GM18517 (cell line): Measurements from ENCODE around the gene LTK.

Experiments used
- ATAC-seq: cut with Tn5 transposase; IDR thresholded peaks from one replicate; pipeline ENCODE4 v1.9.1; 2021; ENCODE audit warnings: mild to moderate bottlenecking, moderate library complexity; ENCODE audit not compliant: unreplicated experiment

LTK gene

GRCh38 chr15:41513506-41514227, at the start of gene LTK:
LTK (minus strand) TSS chr15:41513827; CDS start chr15:41513709, 118 bp downstream.
- ATAC-seq: no peak

- ATAC-seq: no peak
Measured at GRCh38 chr15:41562784-41563198, 49.2 kb upstream of the LTK start.

DNA sequence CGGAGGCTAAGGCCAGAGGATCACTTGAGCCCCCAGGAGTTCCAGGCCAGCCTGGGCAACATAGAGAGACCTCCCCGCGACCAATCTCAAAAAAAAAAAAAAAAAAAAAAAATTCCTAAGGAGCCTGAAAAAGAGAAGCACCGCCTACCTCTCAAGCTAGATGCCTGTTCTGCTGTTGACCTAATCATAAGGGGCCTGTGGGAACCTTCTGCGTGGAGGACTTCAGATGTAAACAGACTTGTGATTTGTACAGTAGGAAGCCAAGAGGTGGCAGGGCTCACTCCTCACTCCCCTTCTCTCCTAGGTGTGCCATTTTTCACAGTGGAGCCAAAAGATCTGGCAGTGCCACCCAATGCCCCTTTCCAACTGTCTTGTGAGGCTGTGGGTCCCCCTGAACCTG, 48.6 kb upstream of the LTK start:
- no peak for ATAC-seq

DNA sequence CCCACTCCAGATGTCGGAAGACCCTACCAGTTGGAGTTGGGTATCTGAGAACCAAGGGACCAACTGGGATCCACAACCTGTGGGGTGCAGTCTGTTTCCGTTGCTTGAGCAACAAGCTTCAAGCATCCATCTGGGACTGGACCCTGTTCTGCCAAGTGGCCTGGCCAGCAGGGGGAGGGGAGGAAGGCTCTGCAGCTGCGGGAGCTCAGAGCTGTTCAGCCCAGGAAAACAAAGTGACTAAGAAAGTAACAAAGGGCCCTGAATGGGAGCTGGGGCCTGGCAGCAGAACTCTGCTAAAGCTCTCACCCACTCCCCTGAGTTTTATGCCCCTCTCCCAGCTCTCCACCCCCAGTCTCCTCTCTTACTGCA, 48.1 kb upstream of the LTK start:
- no peak for ATAC-seq

DNA sequence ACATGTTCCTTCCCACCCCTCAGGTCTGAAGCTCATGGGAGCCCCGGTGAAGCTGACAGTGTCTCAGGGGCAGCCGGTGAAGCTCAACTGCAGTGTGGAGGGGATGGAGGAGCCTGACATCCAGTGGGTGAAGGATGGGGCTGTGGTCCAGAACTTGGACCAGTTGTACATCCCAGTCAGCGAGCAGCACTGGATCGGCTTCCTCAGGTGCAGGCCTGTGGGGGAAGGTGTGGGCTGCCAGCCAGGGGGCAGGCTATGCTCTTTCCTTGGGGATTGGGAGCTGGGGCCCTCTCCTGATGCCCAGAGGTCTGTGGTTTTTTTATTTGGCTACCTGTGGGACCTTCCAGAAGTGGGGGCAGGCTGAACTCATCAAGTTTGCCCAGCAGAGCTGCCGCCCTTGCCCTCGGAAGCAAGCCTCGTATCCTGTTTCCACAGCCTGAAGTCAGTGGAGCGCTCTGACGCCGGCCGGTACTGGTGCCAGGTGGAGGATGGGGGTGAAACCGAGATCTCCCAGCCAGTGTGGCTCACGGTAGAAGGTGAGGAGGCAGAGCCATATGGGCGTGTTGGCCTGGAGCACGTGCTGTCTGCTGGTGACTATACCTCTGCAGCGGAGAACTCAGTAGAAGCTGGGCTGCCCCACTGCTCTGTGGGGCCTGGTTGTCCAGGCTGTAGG, 47.6 kb upstream of the LTK start:
- ATAC-seq: no peak

- no peak for ATAC-seq
Measured at GRCh38 chr15:41560572-41560874, 46.9 kb upstream of the LTK start.

DNA sequence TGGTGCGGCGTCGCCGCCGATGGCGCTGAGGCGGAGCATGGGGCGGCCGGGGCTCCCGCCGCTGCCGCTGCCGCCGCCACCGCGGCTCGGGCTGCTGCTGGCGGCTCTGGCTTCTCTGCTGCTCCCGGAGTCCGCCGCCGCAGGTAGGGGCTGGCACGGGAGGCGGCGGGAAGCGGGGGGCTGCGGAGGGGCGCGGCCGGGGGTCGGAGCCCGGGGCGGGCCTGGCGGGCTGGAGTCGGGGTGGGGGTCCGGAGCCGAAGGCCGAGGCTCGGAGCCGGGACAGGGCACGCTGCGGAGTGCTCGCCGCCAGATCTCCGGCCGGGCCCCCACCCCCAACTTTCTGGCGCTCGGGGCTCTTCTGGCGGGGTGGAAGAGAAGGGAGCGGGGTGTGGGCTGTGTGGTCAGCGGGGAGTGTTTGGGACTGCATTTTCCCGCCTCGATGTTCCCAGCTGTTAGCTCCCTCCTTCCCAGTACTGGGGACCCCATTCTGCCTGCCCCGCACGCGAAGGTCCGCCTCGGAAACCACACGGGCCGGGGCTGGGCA, 45.7 kb upstream of the LTK start:
- no peak for ATAC-seq

GRCh38 chr15:41558400-41559238, 45.0 kb upstream of the LTK start, which contains the start of gene TYRO3:
TYRO3 (plus strand) TSS chr15:41559212; CDS start chr15:41559258, 46 bp downstream.
- ATAC-seq: no peak

DNA sequence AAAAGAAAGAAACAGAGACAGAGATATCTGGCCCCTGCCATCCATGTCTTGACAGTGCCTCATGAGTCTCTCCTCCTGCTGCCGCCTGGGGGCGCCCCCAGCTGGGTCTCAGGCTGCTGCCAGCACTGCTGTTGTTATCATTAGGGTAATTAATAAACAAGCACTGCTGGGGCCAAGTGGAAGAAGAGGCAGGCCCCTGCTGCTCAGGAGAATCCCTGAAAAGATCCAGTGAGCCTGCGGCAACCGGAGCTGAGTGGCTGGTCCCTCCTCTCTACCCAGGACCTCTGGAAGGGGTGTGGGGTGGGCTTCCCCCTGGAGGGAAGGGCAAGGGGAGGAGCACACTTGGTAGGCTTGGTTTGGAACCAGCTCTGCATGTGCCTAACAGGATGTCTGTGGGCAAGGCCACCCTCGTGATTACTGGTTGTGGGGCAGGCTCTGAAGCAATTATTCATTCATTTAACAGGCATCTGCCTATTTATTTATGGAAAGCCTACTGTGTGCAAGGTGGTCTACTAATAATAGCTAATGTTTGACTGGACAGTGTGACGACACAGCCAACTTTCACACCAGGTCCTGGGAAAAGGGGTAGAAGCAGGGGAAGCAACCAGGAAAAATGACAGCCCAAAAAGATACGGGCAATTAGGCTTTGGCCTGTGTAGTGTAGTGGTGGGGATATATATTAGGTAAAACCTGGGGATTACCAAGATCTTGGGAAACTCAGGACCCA, 44.2 kb upstream of the LTK start:
- ATAC-seq: peak; percentile 55

- no peak for ATAC-seq
Measured at GRCh38 chr15:41556677-41557076, 43.0 kb upstream of the LTK start.

- ATAC-seq: no peak
Measured at GRCh38 chr15:41554915-41555314, 41.3 kb upstream of the LTK start.

- ATAC-seq: no peak
Measured at GRCh38 chr15:41554343-41554742, 40.7 kb upstream of the LTK start.

DNA sequence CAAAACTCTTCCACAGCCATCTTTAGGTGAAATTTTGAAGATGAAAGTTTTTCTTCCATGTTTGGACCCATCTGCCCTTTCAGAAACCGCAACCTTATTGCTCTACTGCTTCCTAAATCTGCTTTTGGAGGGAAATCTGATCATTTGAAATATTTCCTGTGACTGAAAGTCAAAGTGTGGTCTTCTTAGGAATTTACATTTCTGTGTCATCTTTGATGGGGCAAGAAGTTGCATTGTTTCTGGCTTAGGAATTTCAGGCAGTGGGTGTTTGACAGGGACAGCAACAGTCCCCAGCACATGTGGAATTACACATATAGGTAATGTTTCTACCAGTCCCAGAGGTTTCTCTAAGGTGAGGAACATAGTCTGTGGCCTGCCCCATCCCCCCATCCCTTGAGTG, 40.1 kb upstream of the LTK start:
- no peak for ATAC-seq

GRCh38 chr15:41550066-41550775, 36.6 kb upstream of the LTK start:
- no peak for ATAC-seq

DNA sequence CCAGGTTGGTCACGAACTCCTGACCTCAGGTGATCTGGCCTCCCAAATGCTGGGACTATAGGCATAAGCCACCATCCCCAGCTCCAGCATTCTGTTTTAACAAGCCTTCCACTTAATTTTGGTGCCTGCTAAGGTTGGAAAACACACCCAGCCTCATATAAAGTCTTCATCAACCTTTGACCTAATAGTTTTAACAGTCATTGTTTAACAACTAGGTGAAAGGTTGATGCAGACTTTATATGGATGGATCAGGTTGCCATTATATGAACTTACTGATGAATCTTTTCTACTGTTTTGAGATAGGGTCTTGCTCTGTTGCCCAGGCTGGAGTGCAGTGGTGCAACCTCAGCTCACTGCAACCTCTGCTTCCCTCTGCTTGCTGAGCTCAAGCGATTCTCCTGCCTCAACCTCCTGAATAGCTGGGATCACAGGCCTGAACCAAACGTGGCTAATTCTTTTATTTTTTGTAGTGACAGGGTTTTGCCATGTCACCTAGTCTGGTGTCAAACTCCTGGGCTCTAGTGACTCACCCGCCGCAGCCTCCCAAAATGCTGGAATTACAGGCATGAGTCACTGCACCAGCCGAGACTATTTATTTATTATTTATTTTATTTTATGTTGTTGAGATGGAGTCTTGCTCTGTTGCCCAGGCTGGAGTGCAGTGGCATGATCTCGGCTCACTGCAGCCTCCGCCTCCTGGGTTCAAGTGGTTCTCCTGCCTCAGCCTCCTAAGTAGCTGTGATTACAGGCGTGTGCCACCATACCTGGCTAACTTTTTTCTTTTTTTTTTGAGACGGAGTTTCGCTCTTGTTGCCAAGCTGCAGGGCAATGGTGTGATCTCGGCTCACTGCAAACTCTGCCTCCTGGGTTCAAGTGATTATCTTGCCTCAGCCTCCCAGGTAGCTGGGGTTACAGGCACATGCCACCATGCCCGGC, 33.5 kb upstream of the LTK start:
- ATAC-seq: no peak

GRCh38 chr15:41545218-41545617, 31.6 kb upstream of the LTK start:
- no peak for ATAC-seq

DNA sequence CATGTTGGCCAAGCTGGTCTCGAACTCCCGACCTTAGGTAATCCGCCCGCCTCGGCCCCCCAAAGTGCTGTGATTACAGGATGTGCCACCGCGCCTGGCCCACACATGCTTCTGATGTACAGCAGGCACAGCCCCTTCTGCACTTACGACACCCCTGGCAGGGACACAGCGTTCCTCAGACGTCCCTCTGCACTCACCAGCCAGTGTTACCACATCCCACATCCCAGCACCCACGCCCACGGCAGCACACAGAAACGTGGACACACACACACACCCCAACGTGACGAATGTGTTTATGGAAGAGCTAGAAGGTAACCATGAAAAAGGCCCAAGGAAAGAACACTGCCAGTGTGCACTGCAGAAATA, 31.0 kb upstream of the LTK start:
- no peak for ATAC-seq

GRCh38 chr15:41543521-41543870, 29.9 kb upstream of the LTK start:
- ATAC-seq: no peak

DNA sequence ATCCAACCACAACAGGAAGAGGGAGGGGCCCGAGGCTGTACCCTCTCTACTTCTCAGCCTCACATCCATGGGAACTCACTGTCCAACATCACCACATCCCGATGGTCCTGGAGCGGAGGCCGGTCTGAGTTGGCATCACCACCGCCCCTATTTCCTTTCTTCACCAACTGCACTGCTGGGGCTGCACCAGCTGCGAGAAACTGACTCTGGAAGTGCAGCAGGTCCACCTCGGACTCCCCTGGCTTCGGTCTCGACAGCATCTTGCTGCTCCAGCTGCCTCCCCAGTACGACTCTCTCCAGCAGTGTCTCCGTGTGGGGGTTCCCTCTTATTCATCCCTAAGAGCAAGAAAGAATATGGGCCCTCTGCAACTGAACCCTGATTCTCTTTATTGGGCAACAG, 23.2 kb upstream of the LTK start:
- ATAC-seq: no peak
